GM19193 (cell line): Measurements from ENCODE around the gene CENPU.

Source experiments
- POLR2A ChIP-seq: IDR thresholded peaks from 4 replicates; pipeline ENCODE4 v1.6.1; 2011; ENCODE audit not compliant: insufficient read depth, insufficient read length; ENCODE audit errors: extremely low read depth

The CENPU gene

DNA sequence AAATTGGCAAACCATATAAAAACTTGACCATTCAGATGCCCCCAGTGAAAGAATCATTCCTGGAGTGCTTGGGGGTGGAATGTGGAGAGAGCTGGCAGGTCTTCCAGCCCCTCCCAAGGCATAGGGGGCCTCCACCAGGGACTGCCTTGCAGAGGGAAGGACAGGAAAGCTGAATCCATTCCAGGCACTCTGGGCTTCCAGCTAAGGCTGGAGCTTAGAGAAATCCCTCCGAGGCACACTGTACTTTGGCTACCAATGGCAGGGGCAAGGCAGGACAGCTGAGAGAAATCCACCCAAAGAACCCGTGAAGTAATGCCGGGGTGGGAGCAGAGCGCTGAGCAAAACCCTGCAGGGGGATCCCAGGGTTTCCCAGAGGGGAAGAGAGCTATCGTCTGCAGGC lies 4.0 kb downstream of the CENPU start:
- TF ChIP-seq POLR2A = no peak

DNA sequence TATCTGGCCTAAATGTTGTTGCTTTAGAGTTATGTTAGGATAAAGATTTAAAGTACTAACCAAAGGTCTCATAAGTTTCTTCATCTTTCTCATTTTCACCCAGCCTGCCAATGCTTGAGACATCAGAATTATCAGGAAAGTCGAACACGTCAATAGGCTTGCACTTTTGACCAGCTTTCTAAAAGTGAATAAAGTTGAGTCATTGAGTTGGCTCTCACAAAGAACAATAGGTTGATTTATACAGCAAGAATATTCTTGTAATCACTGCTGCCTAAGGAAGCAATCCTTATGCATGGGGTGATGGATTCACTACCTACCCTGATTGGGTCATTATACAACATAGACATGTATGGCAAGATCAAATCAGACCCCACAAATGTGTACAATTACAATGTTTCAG lies 5.0 kb downstream of the CENPU start:
- TF ChIP-seq POLR2A = no peak

DNA sequence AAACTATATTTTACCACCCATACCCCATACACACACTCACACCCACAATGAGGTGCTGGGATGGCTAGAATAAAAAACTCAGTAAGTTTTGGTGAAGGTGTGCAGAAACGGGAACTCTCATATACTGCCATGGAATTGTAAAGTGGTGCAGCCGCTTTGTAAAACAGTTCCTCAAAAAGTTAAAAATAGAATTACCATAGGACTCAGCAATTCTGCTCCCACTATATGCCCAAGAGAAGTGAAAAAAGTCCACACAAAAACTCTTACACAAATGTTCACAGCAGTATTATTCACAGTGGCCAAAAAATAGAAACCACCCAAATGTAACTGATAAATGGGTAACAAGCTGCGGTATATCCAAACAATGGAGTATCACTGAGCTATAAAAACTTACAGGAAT lies 6.5 kb downstream of the CENPU start:
- TF ChIP-seq POLR2A = no peak

DNA sequence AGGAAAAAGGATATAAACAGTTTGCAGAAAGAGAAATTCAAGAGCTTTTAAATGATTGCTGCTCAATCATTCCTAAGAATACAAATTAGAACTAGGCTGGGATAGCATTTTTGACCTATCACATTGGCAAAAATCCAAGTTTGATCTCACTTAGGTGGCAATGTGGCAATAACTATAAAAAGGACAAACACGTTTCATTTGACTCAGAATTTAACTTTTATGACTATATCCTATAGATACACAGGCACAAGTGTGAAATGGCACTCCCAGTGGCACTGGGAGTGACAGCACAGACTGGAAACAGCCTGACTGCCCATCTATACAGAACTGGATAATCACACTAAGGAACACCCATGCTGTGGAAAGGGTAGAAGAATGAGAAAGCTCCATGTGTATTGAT lies 11.1 kb downstream of the CENPU start:
- no peak for TF ChIP-seq POLR2A

DNA sequence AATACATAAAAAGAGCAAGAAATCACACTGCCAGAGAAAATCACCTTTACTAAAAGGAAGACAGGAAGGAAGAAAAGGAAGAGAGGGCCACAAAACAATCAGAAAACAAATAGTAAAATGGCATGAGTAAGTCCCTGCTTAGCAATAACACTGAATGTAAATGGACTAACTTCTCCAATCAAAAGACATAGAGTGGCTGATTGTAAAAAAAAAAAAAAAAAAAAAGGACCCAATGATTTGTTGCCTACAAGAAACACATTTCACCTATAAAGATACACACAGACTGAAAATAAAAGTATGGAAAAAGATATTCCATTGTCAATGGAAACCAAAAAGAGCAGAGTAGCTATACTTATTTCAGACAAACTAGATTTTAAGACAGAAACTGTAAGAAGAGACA lies 12.6 kb downstream of the CENPU start:
- no peak for TF ChIP-seq POLR2A

DNA sequence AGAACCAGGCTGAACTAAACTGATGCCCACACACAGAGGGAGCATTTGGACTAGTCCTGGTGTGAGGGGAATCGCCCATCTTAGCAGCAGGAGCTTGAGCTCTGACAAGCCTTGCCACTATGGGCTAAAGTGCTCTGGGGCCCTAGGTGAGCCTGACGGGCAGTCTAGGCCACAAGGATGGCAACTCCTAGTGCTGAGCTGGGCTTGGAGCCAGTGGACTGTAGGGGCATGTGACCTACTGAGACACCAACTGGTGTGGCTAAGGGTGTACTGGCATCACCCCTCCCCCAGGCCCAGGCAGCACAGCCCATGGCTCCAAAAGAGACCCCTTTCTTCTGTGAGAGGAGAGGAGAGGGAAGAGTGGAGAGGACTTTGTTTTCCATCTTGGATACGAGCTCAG lies 14.5 kb downstream of the CENPU start:
- TF ChIP-seq POLR2A = no peak

DNA sequence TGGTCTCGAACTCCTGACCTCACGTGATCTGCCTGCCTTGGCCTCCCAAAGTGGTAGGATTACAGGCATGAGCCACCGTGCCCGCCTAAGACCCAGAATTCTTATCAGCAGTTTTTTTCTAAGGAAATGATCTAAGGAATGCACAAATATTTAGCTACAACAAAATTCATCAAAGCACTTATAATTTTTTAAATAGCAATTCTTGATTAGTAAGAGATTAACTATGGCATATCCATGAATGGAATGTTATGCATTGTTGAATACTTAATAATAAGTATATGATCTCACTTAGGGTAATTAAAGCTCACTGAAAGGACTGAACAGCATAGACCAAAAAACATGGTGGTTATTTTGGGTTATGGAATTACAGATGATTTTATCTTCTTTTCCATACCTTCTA lies 18.4 kb downstream of the CENPU start:
- TF ChIP-seq POLR2A = no peak

DNA sequence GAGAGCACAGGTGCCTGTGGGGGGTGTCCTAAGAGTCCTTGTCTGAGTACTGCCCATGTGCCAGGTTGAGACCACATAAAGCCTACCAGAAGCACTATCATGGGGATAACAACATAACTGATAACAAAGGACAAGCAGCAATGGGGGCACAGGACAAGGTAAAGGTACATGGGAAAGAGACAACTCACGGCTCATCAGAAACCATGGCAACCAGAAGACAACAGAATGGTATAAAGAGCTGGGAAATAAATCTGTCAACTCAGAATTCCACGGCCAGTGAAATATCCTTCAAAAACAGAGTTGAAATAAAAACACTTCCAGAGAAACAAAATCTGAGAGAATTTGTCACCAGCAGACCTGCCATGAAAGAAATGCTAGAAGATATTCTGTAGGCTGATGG lies 20.0 kb downstream of the CENPU start:
- no peak for TF ChIP-seq POLR2A

DNA sequence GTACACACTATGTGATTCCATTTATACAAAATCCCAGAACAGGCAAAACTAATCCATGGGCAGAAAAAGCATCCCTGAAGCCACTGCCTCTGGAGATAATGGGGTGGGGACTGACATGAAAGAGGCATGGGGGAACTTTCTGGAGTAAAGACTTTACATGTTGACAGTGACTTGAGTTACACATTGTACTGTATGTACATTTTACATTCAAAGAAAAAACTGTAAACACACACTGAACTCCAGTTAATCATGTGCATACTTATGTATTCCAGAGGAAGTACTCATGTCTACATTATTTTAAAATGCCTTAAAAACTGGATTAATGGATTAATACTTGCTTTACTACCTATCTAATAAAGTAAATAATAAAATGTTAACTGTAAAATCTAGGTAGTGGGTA lies 21.6 kb downstream of the CENPU start:
- no peak for TF ChIP-seq POLR2A

DNA sequence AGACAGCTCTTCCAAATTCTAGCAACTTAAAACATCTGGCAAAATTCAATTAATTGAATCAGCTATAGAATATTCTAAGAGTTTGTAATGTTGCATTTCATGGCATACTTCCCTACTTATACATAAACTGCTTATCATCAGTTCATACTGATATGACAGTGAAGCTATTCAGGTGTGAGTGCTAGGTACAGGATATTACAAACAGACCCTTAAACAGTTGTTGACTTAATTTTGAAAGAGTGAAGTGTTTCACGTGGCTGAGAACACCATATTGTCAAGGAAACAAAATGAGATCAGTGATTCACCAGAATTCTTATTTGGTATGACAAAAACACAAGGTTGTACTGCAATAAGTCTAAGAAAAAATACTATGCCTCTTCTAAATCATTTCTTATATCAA lies 27.4 kb downstream of the CENPU start:
- TF ChIP-seq POLR2A = no peak

DNA sequence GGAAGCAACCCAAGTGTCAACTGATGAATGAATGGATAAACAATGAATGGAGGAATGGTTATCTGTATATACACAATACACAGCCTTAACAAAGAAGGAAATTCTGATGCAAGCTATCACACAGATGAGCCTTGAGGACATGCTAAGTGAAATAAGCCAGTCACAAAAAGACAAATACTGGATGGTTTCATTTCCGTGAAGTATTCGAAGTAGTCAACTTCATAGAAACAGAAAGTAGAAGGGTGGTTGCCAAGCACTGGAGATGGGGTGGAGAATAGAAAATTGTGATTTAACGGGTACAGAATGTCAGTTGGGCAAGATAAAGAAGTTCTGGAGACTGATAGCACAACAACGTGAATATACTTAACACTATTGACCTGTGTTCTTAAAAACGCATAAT lies 28.2 kb downstream of the CENPU start:
- no peak for TF ChIP-seq POLR2A

DNA sequence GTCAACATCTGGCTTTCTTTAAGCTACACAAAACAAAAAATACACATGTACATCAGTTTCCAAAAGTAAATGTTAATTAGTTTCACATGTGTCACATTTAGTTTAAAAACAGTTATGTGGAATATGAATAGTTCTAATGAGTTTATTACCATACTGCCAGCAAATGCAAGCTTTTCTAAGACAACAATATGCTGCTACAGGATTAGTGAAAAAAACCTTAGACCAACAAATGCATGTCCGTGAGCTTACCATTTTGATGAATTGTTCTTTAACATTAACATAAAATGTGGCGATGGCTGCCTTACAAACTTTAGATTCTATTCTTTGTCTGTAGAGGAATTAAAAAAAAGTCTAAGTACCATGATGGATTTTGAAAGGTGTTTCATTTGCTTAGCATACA lies 31.8 kb downstream of the CENPU start:
- no peak for TF ChIP-seq POLR2A

DNA sequence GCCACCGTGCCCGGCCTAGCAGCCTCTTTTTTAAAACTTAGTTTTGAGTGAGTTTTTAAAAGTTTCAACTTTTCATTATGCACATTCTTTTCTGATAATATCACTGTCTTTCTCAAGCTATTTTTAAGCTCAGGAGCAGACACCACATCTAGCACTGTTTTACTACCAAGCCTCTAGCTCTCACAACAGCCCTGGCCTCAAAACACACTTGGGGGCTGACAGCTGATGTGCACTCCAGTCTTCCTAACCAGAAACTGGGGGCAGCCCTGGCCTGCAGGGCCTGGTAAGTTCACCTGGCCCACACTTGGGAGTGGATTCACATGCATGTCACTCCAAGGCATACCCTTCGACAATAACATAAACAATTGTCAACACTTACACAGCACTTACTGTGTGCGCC lies 34.0 kb downstream of the CENPU start:
- TF ChIP-seq POLR2A = no peak

DNA sequence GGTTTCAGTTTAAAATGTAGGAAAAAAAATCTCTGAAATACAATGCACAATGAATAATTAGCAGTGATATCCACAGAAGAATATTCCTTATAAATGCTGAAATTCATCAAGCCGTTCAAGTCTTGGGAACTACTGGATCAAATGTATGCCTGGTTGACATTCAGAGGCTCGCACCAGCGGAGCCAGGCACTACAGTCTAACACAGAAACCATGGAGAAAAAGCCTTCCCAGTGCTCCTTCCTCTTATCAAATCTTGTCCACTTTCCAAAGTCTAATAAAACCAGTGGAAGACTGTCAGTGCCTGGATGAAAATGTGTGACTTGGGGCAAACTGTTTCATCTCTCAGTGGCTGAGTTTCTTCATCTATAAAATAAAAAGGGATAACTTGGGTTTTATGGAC lies 35.9 kb downstream of the CENPU start:
- no peak for TF ChIP-seq POLR2A

DNA sequence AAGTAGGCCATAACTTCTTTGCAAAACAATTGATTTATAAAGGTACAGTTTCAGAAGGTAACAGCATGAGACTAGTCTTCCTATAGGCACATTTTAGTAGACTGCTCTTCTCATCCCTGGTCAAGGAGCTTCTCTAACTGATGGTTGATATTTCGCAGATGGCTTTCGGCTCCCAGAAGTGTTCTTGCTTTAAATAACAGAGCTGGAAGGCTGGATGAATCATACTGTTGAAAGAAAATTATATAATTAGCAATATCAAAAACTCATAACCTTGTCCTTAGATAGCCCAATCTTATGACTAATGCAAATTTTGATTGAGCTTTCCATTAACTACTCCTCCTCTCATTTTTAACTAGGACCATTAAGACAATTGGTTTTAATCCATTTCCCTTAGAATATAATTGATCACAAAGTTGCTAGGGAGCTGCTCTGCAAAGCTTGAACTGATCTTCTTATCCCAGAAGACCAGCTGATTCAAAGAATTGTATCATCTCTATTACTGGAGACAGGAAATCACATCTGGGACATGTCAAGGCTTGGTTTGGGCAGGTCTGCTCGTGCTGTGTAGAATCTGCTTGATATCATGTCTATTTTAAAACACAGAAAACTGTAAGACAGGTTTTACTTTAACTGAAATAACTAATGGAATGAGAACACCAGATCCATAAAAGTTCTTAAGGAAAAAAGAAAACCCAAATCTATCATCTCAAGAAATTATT lies 38.6 kb downstream of the CENPU start:
- no peak for TF ChIP-seq POLR2A

DNA sequence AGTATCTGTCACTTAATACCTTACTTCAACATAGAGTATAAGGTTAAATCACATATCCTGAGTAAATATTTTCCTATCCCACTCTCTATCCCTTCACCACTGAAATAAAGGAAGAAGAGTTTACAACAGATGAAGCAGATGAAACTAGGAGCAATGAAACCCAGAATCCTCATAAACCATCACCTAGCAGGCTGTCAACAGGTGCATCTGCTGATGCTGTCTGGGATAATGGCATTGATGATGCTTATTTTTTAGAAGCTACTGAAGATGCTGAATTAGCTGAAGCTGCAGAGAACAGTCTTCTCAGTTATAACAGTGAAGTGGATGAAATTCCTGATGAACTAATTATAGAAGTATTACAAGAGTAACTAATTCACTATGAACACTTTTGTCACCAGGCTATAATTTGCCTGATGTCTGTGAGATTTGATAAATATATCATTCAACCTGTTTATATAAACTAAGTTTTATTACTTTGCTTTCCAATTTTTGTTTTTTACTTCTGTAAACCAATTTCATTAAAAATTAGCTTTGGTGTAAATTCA lies 39.4 kb downstream of the CENPU start:
- TF ChIP-seq POLR2A = no peak

DNA sequence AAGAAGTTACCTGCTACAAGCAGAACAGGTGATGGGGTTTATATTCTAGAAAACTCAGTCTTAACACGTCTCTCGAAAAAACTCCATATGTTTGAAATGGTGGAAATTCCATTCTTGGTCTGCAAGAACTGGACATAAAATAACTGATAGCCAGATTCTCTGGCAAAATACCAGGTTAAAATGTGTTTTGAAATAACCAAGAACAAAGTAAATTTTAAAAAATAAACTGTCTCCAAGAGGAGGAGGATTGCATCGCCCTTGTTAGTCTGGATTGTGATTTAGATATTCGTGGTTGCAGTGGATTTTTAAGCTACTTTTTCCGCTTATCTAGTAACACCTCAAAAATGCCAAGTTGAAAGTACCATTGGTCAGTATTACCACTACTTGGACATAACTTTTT lies 40.8 kb downstream of the CENPU start:
- TF ChIP-seq POLR2A = no peak
